NCI-H82 treated with DMSO at 0.1 percent for 48 hours (cell line): Measurements from ENCODE around the gene LEO1.
"Not testable (repeated sequence)": the region's sequence is repeated elsewhere in the genome, so short reads cannot be mapped to it uniquely, and the experiment has no call there.

Experiments
- DNase-seq: peaks from one replicate; lab custom pipeline; 2025; ENCODE audit not compliant: unreplicated experiment; lab: John Stamatoyannopoulos, UW

LEO1 gene

GRCh38 chr15:52004806-52005205, 33.2 kb upstream of the LEO1 start:
- no peak for DNase-seq

GRCh38 chr15:52003710-52004109, 32.1 kb upstream of the LEO1 start:
- no peak for DNase-seq

DNA sequence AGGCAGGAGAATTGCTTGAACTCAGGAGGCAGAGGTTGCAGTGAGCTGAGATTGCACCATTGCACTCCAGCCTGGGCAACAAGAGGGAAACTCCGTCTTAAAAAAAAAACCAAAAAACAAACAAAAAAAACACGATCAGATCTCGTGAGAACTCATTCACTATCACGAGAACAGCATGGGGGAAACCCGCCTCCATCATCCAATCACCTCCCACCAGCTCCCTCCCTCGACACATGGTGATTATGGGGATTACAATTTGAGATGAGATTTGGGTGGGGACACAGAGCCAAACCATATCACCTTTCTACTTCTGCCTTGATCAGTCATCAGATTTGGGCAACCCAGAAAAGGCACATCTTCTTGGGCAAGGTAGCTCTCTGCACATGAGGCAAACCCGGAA, 31.5 kb upstream of the LEO1 start:
- not testable (repeated sequence) for DNase-seq

DNA sequence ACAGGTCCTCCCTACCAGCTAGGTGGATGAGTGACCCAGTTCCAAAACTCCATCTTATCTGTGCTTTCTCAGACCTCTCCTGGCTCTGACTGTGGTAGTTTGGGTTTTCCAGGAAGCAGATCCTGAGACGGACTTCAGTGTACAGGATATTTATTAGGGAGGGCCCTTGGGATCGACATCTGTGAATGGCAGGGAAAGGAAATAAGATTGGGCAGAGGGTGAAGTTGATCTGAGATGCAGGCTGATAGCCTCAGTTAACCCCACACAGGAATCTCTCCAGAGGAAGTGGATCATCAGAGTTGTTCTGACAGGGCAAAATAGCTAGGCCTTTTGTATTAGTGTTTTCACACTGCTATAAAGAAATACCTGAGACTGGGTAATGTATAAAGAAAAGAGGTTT, 30.8 kb upstream of the LEO1 start:
- DNase-seq: no peak

DNA sequence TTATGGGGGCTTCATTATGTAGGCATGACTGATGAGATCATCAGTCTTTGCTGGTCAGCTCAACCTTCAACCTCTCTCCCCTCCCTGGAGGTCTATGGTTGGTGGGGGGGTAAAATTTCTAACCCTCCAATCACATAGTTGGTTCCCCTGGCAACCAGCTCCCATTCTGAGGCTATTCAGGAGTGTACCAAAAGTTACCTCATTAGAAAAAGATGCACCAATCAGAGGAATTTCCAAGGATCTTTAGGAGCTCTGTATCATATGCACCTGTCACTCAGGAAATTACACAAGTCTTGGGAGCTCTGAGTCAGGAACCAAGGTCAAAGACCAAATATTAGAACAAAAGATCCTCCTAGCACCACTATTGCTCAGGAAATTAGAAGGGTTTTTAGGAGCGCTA, 21.4 kb upstream of the LEO1 start:
- no peak for DNase-seq

DNA sequence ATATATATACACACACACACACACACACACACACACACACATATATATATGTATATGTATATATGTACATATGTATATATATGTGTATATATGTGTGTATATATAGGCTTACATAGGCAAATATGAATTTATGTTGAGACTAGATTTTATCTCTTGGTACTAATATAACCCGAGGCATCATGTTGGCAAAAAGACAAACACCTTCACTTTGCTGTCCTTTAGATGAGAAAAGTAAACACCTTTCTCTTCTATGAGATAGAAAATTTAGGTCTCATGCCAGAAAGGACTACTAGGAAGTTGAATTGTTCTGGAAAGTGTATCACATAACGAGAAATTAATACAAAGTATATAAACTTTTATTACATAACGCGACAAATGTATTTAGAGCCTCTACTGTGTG, 19.6 kb upstream of the LEO1 start:
- DNase-seq: no peak

DNA sequence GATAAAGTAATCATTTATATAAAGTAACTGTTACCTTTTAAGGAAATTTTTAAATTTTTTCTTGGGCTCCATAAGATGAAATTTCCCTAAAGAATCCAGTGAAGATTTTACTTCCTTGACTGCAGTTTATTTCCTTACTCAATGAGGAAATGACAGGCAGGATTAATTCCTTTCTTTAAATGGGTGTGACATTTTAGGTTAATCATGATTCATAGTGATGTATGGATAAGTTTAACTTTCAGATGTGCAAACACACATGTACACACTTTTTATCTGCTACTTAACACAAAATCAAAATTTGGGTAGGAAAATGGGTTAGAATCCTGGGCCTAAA, 11.2 kb upstream of the LEO1 start:
- DNase-seq: no peak

- peak; percentile 10 for DNase-seq
Observed at GRCh38 chr15:51982013-51982769, 10.6 kb upstream of the LEO1 start.

DNA sequence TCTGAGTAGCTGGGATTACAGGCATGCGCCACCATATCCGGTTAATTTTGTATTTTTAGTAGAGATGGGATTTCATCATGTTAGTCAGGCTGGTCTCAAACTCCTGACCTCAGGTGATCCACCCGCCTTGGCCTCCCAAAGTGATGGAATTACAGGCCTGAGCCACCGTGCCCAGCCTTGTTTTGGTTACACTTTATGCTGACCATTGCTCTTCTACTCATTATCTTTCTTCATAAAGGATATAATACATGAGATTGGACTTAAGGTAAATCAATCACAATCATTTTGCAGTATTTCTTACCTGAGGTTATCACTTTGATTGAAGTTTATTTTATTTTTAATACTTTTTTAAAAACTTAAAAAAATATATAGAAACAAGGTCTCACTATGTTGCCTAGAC, 2.2 kb upstream of the LEO1 start:
- no peak for DNase-seq

DNA sequence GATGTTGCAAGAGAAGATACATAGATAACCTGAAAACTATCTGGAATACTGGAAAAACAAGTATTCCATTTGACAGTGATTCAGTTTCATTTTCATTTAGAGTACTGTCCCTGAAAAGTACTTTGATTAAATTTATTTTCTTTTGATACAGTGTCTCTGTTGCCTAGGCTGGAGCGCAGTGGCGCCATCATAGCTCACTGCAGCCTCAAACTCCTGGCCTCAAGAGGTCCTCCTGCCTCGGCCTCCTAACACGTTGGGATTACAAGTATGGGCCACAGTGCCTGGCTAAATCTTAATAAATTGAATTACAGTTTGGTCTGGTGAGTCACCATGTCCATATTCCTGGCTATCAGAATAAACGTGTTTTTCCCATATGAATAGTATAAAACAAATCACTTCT, 1.6 kb upstream of the LEO1 start:
- DNase-seq: no peak

DNA sequence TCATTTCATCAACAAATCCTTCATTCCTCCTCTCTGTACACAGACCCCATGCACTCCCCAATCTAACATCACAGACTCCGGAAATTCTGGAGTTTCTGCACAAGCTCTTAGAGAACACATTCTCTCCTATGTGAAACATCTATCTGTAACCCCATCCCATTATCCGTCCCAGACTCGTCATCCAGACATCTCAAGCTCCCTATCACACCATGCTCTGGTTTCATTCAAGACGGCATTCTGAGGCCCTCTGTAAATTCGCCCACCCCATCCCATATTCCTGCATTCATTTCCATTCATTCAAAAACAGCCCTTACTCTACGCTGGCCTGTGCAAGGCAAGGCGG, 575 bp downstream of the LEO1 start:
- DNase-seq: no peak

DNA sequence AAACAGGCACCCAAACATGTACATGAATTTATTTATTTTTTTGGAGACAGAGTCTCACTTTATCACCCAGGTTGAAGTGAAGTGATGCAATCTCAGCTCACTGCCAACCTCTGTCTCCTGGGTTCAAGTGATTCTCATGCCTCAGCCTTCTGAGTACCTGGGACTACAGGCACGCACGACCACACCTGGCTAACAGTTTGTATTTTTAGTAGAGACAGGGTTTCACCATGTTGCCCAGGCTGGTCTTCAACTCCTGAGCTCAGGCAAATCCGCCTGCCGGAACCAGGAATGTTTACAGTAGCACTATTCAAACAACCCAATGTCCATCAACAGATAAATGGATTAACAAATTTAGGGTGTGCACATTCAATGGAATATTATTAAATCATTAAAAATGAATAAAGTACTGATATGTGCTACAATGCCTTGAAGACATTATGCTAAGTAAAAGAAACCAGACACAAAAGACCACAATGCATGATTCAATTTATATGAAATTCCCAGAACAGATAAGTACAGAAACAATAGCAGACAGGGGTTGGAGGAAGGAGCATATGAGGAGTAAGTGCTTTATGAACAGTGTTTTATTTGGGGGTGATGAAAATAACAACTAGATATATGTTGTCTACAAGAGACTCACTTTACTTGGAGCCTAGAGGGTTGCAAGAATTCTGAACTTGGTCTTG, 1.3 kb downstream of the LEO1 start:
- DNase-seq: no peak

DNA sequence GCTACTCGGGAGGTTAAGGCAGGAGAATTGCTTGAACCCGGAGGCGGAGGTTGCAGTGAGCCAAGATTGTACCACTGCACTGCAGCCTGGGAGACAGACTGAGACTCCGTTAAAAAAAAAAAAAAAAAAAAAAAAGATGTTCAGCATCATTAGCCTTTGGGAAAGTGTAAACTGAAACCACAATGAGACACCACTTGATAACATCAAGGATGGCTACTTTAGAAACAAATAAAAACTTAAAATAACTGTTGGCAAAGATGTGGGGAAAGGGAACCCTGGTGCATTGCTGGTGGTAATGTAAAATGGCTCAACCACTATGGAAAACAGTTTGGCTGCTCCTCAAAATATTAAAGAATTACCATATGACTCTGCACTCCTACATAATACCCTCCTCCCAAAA, 1.9 kb downstream of the LEO1 start:
- DNase-seq: no peak

DNA sequence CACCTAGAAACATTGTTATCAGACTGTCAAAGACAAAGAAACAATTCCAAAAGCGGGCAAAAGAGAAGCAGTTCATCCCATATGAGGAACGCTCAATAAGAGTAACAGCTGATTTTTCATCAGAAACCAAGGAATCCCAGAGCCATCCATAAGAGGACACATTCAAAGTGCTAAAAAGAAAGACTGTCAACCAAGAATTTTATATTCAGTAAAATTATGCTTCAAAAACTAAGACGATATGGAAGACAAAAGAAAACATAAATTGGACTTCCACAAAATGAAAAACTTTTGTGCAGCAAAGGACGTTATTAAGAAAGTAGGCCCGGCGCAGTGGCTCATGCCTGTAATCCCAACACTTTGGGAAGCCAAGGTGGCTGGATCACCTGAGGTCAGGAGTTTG, 4.0 kb downstream of the LEO1 start:
- DNase-seq: no peak

DNA sequence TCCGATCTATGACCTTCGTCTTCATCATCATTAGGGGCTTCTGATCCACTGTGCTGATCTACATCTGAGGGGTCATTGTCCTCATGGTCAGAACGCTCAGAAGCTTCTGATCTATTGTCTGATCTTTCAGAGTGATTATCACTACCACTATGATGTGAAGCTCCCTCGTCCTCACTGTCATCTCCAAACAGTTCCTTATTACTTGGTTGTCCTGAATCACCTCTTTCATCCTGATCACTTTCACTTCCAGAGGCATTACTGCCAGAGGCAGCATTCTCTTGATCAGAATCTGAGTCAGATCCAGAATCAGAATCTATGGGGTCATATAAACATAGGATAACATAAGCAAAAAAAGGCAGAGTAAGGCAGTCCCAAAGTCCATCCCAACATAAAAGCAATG, 5.4 kb downstream of the LEO1 start:
- no peak for DNase-seq

DNA sequence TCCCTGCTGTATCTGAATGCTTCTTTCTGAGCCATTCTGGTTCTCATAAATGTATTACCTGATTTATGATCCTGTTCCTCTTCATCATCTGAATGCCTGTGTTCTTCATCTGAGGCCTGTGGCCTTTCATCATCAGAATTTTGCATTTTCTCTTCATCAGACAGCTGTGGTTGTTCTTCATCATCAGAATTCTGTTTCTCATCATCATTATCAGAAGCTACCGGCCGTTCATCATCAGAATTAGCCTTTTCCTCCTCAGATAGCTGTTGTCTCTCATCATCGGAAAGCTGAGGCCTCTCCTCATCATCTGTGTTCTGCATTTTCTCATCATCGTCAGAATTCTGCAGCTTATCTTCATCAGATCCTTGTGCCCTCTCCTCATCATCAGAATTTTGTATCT, 5.9 kb downstream of the LEO1 start:
- no peak for DNase-seq

- no peak for DNase-seq
Observed at GRCh38 chr15:51955504-51955903, 16.1 kb downstream of the LEO1 start.

DNA sequence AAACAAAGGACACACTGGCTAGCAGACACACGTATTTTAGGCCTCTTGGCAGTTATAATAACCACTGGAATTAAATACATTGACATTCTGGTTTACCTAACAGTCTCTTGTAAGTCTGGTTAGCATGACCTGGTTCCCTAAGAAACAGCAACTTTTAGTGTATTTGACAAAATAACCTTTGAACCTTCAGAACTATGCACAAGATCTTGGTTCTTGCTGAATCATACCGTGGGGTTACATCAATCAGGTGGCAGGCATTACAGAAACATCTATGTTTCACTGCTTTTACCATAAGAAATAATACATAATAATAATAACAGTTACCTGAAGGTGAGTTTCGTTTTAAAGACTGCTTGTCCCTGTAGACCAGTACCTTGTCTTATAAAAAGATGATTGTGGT, 18.8 kb downstream of the LEO1 start:
- DNase-seq: no peak

DNA sequence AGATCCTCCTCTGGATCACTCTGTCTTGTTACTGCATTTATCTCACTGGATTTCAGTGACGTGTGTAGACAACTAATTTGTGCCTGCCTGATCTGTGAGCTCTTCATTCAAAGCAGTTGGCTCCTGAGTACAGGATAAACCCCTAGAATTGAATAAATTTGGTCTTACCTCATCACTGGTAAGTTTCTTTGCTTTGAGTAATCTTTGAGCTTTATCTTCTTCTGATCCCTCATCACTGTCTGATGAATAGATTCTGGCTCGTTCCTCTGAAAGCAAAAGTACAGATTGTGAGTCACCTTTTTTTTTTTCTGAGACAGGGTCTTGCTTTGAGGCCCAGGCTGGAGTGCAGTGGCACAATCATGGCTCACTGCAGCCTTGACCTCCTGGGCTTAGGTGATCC, 24.5 kb downstream of the LEO1 start:
- no peak for DNase-seq

GRCh38 chr15:51939216-51939615, 32.4 kb downstream of the LEO1 start:
- no peak for DNase-seq

DNA sequence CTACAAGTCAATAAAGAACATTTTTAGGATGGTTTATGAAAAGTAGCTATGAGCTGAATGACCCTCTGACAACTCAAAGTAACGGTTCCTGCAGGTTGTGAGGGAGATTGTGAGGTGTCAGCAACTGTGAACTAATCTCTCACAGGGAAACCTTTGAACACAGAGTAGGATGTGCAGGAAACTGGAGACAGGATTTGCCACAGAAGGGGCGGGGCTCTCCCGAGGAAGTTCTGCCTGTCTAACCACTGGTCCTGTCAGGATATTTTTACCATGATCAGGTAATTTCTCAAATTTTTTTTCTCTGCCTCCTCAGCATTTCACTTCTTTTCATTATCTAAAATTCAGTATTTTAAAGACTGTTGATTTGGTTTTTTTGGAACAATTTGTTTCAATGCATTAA, 33.3 kb downstream of the LEO1 start:
- no peak for DNase-seq

GRCh38 chr15:51936105-51936478, 35.5 kb downstream of the LEO1 start:
- no peak for DNase-seq

- DNase-seq: no peak
Observed at GRCh38 chr15:51935466-51936104, 36.0 kb downstream of the LEO1 start.
